NK-92 treated with Interleukin-12 subunit alpha and Interleukin-12 subunit beta, amount 100 ng/mL, for 24 hours (cell line): ENCODE results near the gene SKP1.
"Not testable (repeated sequence)": the region's sequence is repeated elsewhere in the genome, so short reads cannot be mapped to it uniquely, and the experiment has no call there.

Experiments
- DNase-seq: peaks from one replicate; lab custom pipeline; 2025; lab: John Stamatoyannopoulos, UW

SKP1 gene

GRCh38 chr5:134176511-134177368 is at the start of gene SKP1:
Gene SKP1, minus strand, starts transcription at chr5:134176950. Its CDS starts 2,928 bp downstream, at chr5:134174022.
- peak; percentile 71 for DNase-seq

- DNase-seq = peak; percentile 98
Observed at GRCh38 chr5:134225780-134226440, 49.2 kb upstream of the SKP1 start, which contains the start of gene PPP2CA. Gene PPP2CA, minus strand, starts transcription at chr5:134226073. Its CDS starts 212 bp downstream, at chr5:134225861.

GRCh38 chr5:134224888-134225779 is 48.4 kb upstream of the SKP1 start:
- peak; percentile 60 for DNase-seq

- DNase-seq = no peak
Observed at GRCh38 chr5:134223406-134224248, 46.9 kb upstream of the SKP1 start.

- DNase-seq = not testable (repeated sequence)
Observed at GRCh38 chr5:134221690-134222089, 44.9 kb upstream of the SKP1 start.

- no peak for DNase-seq
Observed at GRCh38 chr5:134215757-134216156, 39.0 kb upstream of the SKP1 start.

- not testable (repeated sequence) for DNase-seq
Observed at GRCh38 chr5:134211263-134212031, 34.7 kb upstream of the SKP1 start.

- no peak for DNase-seq
Observed at GRCh38 chr5:134209477-134210245, 32.9 kb upstream of the SKP1 start.

GRCh38 chr5:134207696-134208095 is 30.9 kb upstream of the SKP1 start:
- no peak for DNase-seq

GRCh38 chr5:134206627-134207160 is 29.9 kb upstream of the SKP1 start:
- DNase-seq = no peak

GRCh38 chr5:134204575-134204974 is 27.8 kb upstream of the SKP1 start:
- no peak for DNase-seq

GRCh38 chr5:134203630-134204029 is 26.9 kb upstream of the SKP1 start:
- no peak for DNase-seq

GRCh38 chr5:134195666-134196065 is 18.9 kb upstream of the SKP1 start:
- no peak for DNase-seq

GRCh38 chr5:134189031-134189430 is 12.3 kb upstream of the SKP1 start:
- no peak for DNase-seq

GRCh38 chr5:134188092-134188491 is 11.3 kb upstream of the SKP1 start:
- no peak for DNase-seq

- DNase-seq = peak; percentile 35
Observed at GRCh38 chr5:134184155-134185135, 7.7 kb upstream of the SKP1 start.

GRCh38 chr5:134183481-134183880 is 6.7 kb upstream of the SKP1 start:
- DNase-seq = no peak

GRCh38 chr5:134178096-134178419 is 1.3 kb upstream of the SKP1 start:
- no peak for DNase-seq
